Activated CD8-positive, alpha-beta T cell treated with anti-CD3 and anti-CD28 coated beads for 36 hours (primary cell): ENCODE results near the gene RAB6A. TPM values are rescaled to one million over a fixed set of nuclear protein-coding genes. Genes with fewer than 3 reads are reported as not detected.
"Not testable (repeated sequence)": the region's sequence is repeated elsewhere in the genome, so short reads cannot be mapped to it uniquely, and the experiment has no call there.

Experiments
- ATAC-seq: fragments of 200-7000 bp; cut with Tn5 transposase; one replicate; pipeline ENCODE4 v1.10.0; 2021; ENCODE audit warnings: mild to moderate bottlenecking, moderate library complexity
- CTCF ChIA-PET: fragments of 350-600 bp; sonication (Branson Sonifier 250); formaldehyde crosslinking; loops from one replicate; lab custom pipeline; 2021; ENCODE audit warnings: antibody characterized with exemption; lab: Charles Lee
- POLR2A ChIA-PET: fragments of 350-600 bp; sonication (Branson Sonifier 250); formaldehyde crosslinking; loops from one replicate; lab custom pipeline; 2021; ENCODE audit warnings: antibody characterized with exemption; lab: Charles Lee
- DNase-seq: peaks from one replicate; pipeline ENCODE4 v3.0.0-alpha.2; 2020
- H3K27ac Mint-ChIP-seq: one replicate; pipeline ENCODE4 v1.8.0; 2021; ENCODE audit warnings: mild to moderate bottlenecking, mixed read lengths
- H3K27me3 Mint-ChIP-seq: one replicate; pipeline ENCODE4 v1.8.0; 2021; ENCODE audit warnings: mixed read lengths
- H3K36me3 Mint-ChIP-seq: one replicate; pipeline ENCODE4 v1.8.0; 2021; ENCODE audit warnings: low read depth, mixed read lengths
- H3K4me1 Mint-ChIP-seq: one replicate; pipeline ENCODE4 v1.8.0; 2021; ENCODE audit warnings: low read depth, mixed read lengths
- H3K4me3 Mint-ChIP-seq: one replicate; pipeline ENCODE4 v1.8.0; 2021; ENCODE audit warnings: mild to moderate bottlenecking, moderate library complexity, mixed read lengths
- H3K9me3 Mint-ChIP-seq: one replicate; pipeline ENCODE4 v1.8.0; 2021; ENCODE audit warnings: mixed read lengths
- CTCF ChIP-seq: fragments of 200-600 bp; IDR thresholded peaks from one replicate; pipeline ENCODE4 v1.8.0; 2022; ENCODE audit warnings: antibody characterized with exemption, mild to moderate bottlenecking
- intact Hi-C: fragments of 100-400 bp; cut with micrococcal nuclease; formaldehyde crosslinking; loops from one replicate; pipeline ENCODE4 v1.10.0; 2022
- total RNA-seq, 2 experiments: library from RNA; stranded (reverse); gene quantifications; one replicate each; pipeline ENCODE4 v1.2.3, GENCODE V29; 2021

Gene RAB6A
- total RNA-seq, 2 experiments from 2014 or later: 75.3 to 77.6 TPM

DNA sequence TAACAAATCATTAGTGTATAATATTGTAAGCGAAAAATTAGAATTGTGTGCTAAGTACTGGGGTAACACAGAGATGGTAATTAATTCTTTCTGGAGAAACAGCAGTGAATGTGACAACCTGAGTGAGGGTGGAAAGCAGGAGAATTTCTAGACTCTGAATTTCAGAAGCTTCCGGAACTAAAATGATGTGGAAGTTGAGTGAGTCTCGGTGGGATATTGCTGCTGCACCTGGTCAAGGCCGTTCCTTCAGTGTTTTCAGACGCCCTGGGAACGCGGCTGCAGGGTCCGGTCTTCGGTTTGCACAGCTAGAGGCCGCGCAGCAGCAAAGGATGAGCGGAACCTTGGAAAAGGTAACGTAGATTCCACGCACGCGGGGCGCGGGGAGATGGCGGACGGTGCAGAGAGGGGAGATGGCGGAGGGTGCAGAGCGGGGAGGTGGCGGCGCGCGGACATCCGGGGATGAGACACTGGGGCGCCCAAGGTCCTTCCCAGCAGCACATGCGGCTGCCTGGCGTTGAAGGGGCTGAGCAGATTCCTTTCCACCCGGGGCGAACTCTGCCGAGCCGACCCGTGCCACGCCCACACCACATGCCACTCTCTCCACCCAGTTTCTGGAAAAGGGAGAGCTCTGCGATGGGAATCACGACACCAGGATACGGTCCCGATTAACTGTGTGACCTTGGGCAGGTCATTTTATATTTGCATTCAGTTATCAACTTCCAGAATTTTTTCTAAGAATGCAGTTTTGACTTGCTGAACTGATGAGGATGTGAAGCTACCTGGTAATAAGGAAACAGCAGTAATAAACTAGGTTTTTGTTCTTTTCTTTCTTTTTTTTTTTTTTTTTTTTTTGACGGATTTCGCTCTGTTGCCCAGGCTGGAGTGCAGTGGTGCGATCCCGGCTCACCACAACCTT, 27.0 kb upstream of the RAB6A start, which contains the start of gene MRPL48:
Gene MRPL48 (plus strand): TSS at position 232 of the 916 bp plus-strand sequence. CDS start 98 bp downstream, at position 330.
- Mint-ChIP-seq H3K36me3 (peaks cover 2% of the 10 kb centered on the region), H3K4me1 (peaks cover 17% of the 10 kb centered on the region), H3K27ac (peak within 1 kb of the TSS; percentile 99), H3K9me3 (no peaks in the 10 kb centered on the region), H3K27me3 (no peaks in the 10 kb centered on the region), H3K4me3 (peak within 1 kb of the TSS; percentile 99)
- POLR2A ChIA-PET: interaction anchor here (0.5 to 2.6 kb wide), 14 partner anchors 9 to 1022 kb away, joined by 3 to 24 read pairs (median 3); partner anchors contain the start of genes COA4, PAAF1 and RAB6A
- peak; percentile 99 for ATAC-seq
- intact Hi-C loops: no loop called here
- CTCF ChIA-PET: interaction anchor here (1.1 to 1.3 kb wide), 3 partner anchors 8 to 27 kb away, joined by 3 to 4 read pairs (median 4); partner anchors contain the start of gene RAB6A
- no peak for TF ChIP-seq CTCF
- DNase-seq: peak; percentile 95

DNA sequence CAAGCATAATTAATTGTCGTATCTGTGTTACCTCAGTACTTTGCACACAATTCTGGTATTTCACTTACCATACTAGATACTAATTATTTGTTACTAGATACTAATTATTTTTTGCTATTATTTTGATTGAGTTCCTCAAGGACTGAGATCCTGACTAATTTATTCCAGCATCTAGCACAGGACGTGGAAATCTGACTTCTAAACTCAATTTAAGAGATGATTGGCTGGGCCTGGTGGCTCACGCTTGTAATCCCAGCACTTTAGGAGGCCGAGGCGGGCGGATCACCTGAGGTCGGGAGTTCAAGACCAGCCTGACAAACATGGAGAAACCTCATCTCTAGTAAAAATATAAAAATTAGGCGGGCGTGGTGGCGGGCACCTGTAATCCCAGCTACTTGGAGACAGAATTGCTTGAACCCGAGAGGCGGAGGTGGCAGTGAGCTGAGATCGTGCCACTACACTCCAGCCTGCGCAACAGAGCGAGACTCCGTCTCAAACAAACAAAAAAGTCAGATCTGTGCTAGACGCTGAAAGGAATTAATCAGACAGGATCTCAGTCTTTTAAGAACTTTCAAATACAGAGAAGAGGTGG, 26.3 kb upstream of the RAB6A start:
- intact Hi-C loops: no loop called here
- H3K27me3 Mint-ChIP-seq: no peaks in the 10 kb centered on the region
- ChIA-PET POLR2A (interaction anchor here (0.8 to 2.6 kb wide), 7 partner anchors 8 to 383 kb away, joined by 3 to 24 read pairs (median 4); partner anchors contain the start of gene RAB6A), CTCF (interaction anchor here (1.3 kb wide), 1 partner anchor 27 kb away, joined by 4 read pairs; the partner anchor contains the start of gene RAB6A)
- H3K27ac Mint-ChIP-seq: peak overlapping the region; percentile 99
- H3K4me1 Mint-ChIP-seq: peaks cover 14% of the 10 kb centered on the region
- no peak for ATAC-seq
- no peaks in the 10 kb centered on the region for H3K9me3 Mint-ChIP-seq
- peak overlapping the region; percentile 99 for H3K4me3 Mint-ChIP-seq
- TF ChIP-seq CTCF: no peak
- H3K36me3 Mint-ChIP-seq: peaks cover 2% of the 10 kb centered on the region
- peak; percentile 11 for DNase-seq

- not testable (repeated sequence) for ATAC-seq, H3K4me3 Mint-ChIP-seq
- POLR2A ChIA-PET: interaction anchor here (0.8 kb wide), 1 partner anchor 22 kb away, joined by 3 read pairs; no protein-coding TSS in a partner anchor
These were observed 24.6 kb upstream of the RAB6A start for GRCh38 chr11:73785467-73785866.

DNA sequence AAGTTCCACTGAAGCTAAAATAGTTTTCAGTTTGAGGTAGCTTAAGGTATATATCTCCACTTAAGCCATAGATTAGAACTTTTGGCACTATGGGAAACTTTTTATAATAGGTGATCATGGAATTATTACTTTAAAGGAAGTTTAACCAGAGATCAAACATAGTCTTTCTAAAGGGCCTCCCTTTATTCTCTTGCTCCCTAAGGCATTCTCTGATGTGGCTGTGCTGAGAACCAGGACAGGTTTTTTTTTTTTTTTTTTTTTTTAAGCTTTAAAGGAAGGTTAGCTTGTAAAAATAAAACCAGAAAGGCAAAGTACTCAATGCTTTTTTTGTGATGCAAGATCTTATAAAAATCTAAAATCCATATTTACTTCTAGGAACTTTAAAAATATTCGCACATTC, 23.9 kb upstream of the RAB6A start:
- H3K36me3 Mint-ChIP-seq: no peaks in the 10 kb centered on the region
- peak overlapping the region; percentile 15 for H3K27ac Mint-ChIP-seq
- ATAC-seq: no peak
- intact Hi-C loops: no loop called here
- H3K27me3 Mint-ChIP-seq: no peaks in the 10 kb centered on the region
- no peak overlapping the region for H3K4me3 Mint-ChIP-seq
- H3K9me3 Mint-ChIP-seq: no peaks in the 10 kb centered on the region
- ChIA-PET CTCF (interaction anchor here (1.3 kb wide), 1 partner anchor 24 kb away, joined by 8 read pairs; the partner anchor contains the start of gene RAB6A), POLR2A (interaction anchor here (0.8 kb wide), 1 partner anchor 21 kb away, joined by 3 read pairs; no protein-coding TSS in a partner anchor)
- no peak for DNase-seq
- peaks cover 12% of the 10 kb centered on the region for H3K4me1 Mint-ChIP-seq
- TF ChIP-seq CTCF: no peak

More at GRCh38 chr11:73785467-73785866, 24.6 kb upstream of the RAB6A start:
- peaks cover 12% of the 10 kb centered on the region for H3K4me1 Mint-ChIP-seq
- H3K9me3 Mint-ChIP-seq, DNase-seq, intact Hi-C loops, H3K27ac Mint-ChIP-seq, H3K27me3 Mint-ChIP-seq, H3K36me3 Mint-ChIP-seq: not testable (repeated sequence)
- CTCF ChIA-PET: interaction anchor here (1.3 kb wide), 1 partner anchor 24 kb away, joined by 8 read pairs; the partner anchor contains the start of gene RAB6A

DNA sequence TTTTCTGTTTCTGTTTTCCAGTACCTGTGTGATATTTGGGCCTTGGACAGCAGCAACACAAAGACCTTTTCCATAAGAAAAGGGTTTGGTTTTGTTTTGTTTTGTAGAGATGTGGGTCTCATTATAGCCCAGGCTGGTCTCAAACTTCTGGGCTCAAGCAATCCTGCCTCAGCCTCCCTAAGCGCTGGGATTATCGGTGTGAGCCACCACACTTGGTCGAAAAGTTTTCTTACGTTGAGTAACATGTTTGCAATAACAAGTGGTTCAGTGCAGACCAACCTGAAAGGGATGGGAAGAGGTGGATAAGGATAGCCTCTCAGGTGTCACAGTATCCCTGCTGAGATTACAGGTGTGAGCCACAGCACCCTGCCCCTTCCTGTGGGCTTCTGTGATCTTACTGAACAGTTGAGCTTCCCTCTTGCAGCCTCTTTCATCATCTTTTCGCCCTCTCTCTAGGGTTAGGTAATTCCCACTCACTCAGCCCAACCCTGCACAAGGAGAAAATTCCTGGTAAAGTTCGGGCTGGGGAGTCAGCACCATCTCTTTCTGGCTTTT, 23.3 kb upstream of the RAB6A start:
- ATAC-seq (no peak), DNase-seq (peak; percentile 23)
- H3K27ac Mint-ChIP-seq: peak overlapping the region; percentile 15
- H3K9me3 Mint-ChIP-seq: no peaks in the 10 kb centered on the region
- peaks cover 12% of the 10 kb centered on the region for H3K4me1 Mint-ChIP-seq
- no peak overlapping the region for H3K4me3 Mint-ChIP-seq
- no peaks in the 10 kb centered on the region for H3K27me3 Mint-ChIP-seq
- TF ChIP-seq CTCF: no peak
- ChIA-PET POLR2A (no interaction called here), CTCF (interaction anchor here (1.3 kb wide), 1 partner anchor 23 kb away, joined by 8 read pairs; the partner anchor contains the start of gene RAB6A)
- intact Hi-C loops: no loop called here
- H3K36me3 Mint-ChIP-seq: no peaks in the 10 kb centered on the region
